ENCODE measurements around the gene CISH.

GRCh38 chr3:50648313-50648712 is 36.7 kb upstream of the CISH start:
- TF ChIP-seq CTCF (conservative IDR thresholded peaks at IDR 0.05; ENCODE audit: low read length) (no peak), EZH2phosphoT487 (IDR thresholded peaks at IDR 0.05; ENCODE audit: borderline replicate concordance) (no peak)
